ENCODE measurements around the gene ALOX15B.
"Not testable (repeated sequence)": the region's sequence is repeated elsewhere in the genome, so short reads cannot be mapped to it uniquely, and the experiment has no call there.

ALOX15B gene

DNA sequence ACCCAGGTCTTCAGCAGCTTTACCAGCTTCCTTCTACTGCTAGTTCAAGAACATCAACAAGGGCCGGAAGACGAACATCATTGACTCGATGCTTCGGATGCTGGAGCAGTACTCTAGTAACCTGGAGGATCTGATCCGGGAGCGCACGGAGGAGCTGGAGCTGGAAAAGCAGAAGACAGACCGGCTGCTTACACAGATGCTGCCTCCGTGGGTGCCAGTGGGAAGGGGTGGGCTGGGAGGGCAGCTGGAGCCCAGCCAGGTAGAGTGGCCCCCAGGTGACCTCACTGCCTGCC, 24.4 kb upstream of the ALOX15B start:
- no peak for FAIRE-seq

DNA sequence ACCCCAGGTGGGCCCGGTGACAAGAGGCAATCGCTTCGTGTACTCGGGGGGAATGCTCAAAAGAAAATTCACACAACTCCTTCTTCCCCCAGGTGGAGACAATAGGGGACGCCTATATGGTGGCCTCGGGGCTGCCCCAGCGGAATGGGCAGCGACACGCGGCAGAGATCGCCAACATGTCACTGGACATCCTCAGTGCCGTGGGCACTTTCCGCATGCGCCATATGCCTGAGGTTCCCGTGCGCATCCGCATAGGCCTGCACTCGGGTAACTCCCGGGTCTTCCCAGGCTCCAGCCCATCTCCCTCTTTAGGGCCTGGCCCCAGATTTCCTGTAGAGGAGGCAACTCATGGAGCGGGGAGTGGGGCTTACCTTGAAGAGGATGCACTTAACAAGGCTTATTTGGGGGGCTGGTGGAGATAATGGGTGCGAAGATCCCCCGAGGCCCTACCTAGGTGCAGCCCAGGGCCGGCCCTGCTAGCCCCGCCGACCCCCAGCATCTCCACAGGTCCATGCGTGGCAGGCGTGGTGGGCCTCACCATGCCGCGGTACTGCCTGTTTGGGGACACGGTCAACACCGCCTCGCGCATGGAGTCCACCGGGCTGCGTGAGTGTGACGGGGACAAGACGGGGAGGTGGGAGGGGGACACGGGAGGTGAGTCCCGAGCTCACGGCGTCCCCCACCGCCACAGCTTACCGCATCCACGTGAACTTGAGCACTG, 23.5 kb upstream of the ALOX15B start:
- FAIRE-seq = no peak

GRCh38 chr17:8015957-8016631, 22.8 kb upstream of the ALOX15B start:
- FAIRE-seq = no peak

DNA sequence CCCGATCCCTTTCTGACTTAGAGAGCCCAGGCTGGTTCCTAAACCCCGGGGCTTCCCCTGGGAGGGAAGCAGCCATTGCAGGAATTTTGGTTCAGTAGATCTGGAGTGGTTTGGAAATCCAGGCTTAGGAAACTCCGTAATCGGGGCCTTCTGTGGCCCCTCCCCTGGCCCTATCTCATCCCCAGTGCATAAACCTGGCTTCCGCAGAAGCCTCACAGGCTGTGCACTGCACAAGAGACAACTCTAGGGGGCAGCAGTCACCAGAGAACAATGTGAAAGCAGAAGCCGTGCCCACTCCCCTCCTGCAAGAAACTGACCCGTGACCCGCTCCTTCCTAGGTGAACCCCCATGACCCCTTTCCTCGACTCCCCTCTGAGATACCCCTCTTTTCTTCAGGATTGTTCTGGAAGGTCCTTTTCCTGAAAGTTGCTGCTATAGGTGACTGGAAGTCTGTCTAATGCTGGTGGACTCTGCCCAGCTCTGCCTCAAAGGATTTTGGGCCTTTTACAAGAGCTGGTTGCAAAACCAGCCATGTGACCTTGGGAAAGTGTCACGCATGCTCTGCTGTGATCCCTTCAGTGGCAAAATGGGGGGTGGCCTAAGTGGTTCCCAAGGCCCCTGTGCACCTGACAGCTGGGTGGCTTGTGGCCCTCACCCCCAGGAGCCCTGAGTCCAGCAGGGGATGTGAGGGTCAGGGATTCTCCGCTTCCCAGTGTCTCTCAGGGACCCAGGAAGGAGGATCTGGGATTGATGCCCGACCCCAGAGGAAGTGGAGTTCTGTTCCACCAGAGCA, 22.0 kb upstream of the ALOX15B start:
- FAIRE-seq = no peak

- FAIRE-seq = no peak
Measured at GRCh38 chr17:8018436-8018835, 20.4 kb upstream of the ALOX15B start.

- FAIRE-seq = no peak
Measured at GRCh38 chr17:8019166-8019565, 19.7 kb upstream of the ALOX15B start.

GRCh38 chr17:8019665-8020650, 18.9 kb upstream of the ALOX15B start:
- no peak for FAIRE-seq

- FAIRE-seq = no peak
Measured at GRCh38 chr17:8020776-8021564, 17.9 kb upstream of the ALOX15B start.

DNA sequence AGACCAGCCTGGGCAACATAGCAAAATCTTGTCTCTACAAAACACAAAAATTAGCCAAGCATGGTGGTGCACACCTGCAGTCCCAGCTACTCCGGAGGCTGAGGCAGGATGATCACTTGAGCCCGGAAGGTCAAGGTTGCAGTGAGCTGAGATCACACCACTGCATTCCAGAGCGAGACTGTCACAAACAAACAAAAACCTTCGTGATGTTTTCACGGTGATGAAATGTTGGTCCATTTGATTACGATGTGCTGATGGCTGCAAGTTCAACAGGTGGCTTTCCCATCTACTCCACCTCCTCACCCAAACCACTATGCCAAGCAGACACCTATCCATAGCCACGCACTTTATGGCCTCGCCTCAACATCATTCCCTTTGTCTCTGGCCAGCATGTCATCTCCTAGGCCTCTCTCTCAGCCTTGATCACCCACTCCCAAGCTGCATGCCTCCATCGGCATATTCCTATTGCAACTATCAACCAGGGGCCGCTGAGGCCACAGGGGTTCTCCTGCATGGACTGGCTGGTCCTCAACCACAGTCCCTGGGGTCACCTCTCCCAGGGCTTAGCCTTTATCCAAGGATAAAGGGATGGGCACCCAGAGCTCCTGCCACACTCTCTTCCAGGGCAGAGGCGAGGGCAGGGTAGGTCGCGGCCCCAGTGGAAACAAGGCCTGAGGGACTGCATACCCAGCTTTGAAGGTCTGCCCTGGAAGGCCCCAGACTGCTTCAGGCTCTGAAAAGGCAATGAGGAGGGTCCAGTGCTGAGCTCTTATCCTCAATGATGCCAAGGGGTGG, 17.1 kb upstream of the ALOX15B start:
- no peak for FAIRE-seq

- no peak for FAIRE-seq
Measured at GRCh38 chr17:8022360-8023003, 16.4 kb upstream of the ALOX15B start.

GRCh38 chr17:8024161-8024560, 14.7 kb upstream of the ALOX15B start:
- FAIRE-seq = not testable (repeated sequence)

- FAIRE-seq = no peak
Measured at GRCh38 chr17:8025176-8025911, 13.5 kb upstream of the ALOX15B start.

GRCh38 chr17:8029121-8029520, 9.7 kb upstream of the ALOX15B start:
- FAIRE-seq = no peak

DNA sequence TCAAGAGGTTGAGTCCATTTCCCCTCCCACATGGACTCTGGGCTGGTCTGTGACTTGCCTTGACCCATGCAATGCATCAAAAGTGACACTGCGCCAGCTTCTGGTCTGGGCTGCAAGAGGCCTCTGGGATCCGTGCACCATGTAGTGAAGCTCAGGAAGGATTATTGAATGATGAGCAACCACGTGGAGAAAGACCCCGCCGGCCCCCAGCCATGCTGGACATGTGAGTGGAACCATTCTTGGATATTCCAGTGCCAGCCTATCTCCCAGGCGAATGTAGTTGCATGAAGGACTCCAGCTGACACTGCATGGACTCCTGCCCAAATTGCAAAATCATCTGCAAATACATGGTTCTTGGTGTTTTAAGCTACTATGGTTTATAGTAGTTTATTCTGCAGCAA, 7.6 kb upstream of the ALOX15B start:
- no peak for FAIRE-seq

DNA sequence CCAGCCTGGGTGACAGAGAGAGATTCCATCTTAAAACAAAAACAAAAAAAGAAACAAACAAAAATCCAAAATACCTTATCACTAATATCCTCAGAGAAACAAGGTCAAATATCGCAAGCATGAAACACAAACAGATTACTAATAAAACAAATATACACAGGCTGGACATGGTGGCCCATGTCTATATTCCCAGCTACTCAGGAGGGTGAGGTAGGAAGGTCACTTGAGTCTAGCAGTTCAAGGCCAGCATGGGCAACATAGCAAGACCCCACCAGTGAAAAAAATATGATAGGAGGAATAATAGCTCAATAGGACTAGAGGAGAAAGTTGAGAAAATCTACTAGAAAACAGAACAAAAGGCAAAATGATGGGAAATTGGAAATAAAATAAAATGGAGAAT, 6.9 kb upstream of the ALOX15B start:
- no peak for FAIRE-seq

DNA sequence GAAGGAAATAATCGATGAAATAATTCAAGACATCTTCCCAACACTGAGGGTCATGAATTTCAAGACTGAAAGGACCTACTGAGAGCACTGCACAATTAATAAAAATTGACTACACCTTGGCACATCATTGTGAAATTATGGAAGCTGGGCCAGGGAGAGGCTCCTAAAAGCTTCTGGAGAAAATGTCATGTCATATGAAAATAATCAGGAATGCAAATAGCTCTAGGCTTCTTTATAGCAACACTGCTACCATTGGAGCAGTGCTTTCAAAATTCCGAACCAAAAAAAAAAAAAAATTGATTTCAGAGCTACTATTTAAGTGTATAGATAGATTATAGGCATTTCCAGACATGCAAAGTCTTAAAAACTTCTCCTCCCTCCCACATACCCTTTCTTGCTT, 6.4 kb upstream of the ALOX15B start:
- FAIRE-seq = no peak

GRCh38 chr17:8039611-8040168, 831 bp downstream of the ALOX15B start:
- no peak for FAIRE-seq

DNA sequence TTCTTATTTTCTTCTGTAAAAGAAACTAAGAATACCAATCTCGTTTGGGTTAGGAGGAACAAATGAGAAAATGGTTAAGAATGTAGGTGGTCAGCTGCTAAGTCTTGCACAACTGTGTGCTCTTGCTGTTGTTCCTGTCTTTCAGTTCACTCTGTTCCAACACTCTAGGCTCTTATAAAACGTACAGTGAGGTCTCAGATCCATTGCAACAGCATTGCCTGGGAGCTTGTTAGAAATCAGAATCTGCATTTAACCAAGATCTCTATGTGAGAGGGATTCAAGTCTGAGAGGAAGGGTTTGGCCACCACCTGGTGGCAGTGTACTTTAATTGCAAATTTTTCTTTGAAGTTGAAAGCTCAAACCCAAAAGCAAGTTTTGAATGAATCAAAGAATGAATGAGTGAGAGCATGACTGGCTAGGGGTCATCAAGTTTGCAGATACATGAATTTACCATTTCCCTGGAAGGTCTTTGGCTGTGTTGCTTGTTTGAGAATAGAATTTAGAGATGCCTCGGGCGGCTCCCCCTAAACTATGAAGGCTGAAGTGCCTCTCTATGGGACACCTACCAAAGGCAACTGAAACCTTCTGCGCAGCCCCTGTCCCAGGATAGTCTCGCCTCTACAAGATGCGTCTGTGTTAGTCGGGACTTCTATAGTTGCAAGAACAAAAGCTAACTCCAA, 2.5 kb downstream of the ALOX15B start:
- FAIRE-seq = no peak

DNA sequence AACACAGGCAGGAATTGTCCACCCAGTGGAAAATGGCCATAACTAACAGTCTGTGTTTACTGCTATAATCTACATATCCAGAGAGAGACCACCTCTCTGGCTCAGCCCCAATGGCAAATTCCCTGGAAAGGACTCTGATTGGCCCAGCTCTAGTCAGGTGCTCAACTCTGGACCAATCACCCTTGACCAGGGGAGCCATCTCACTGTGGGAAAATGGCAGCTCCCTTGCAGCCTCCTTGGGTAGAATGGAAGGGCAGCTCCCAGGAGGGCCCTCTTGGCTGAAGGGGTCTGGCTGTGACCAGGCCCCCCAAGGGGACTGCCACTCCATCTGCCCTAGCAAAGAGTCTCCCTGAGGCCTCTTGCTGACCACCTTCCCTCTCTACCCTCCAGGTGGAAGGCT, 3.1 kb downstream of the ALOX15B start:
- no peak for FAIRE-seq
